WTC11 (cell line): ENCODE results near the gene SLC29A4. TPM values are rescaled to one million over a fixed set of nuclear protein-coding genes. Genes with fewer than 3 reads are reported as not detected.

Experiments used
- ATAC-seq: fragments of 200-7000 bp; cut with Tn5 transposase; 2 replicates; pipeline ENCODE4 v1.10.0; 2021; ENCODE audit warnings: mild to moderate bottlenecking, moderate library complexity
- CTCF ChIA-PET: fragments of 300-600 bp; sonication (Branson Sonifier 250); formaldehyde crosslinking; loops from one replicate; lab custom pipeline; 2021; ENCODE audit warnings: antibody characterized with exemption; lab: Charles Lee
- POLR2A ChIA-PET: fragments of 350-600 bp; sonication (Branson Sonifier 250); formaldehyde crosslinking; loops from one replicate; lab custom pipeline; 2021; ENCODE audit warnings: antibody characterized with exemption; lab: Charles Lee
- DNase-seq: peaks from one replicate; pipeline ENCODE4 v3.0.0; 2021; ENCODE audit warnings: low spot score
- H3K27ac Mint-ChIP-seq: 2 replicates; pipeline ENCODE4 v1.8.0; 2021; ENCODE audit warnings: mixed read lengths
- H3K27me3 Mint-ChIP-seq: 2 replicates; pipeline ENCODE4 v1.8.0; 2021; ENCODE audit warnings: low read depth, mild to moderate bottlenecking, moderate library complexity, mixed read lengths
- H3K36me3 Mint-ChIP-seq: 2 replicates; pipeline ENCODE4 v1.8.0; 2021; ENCODE audit warnings: mixed read lengths
- H3K4me1 Mint-ChIP-seq: 2 replicates; pipeline ENCODE4 v1.8.0; 2022; ENCODE audit warnings: mixed read lengths
- H3K4me3 Mint-ChIP-seq: 2 replicates; pipeline ENCODE4 v1.8.0; 2021; ENCODE audit warnings: mild to moderate bottlenecking, moderate library complexity, mixed read lengths
- H3K9me3 Mint-ChIP-seq: 2 replicates; pipeline ENCODE4 v1.8.0; 2021; ENCODE audit warnings: mixed read lengths
- ATF1 ChIP-seq: sonication (generic); formaldehyde crosslinking; IDR thresholded peaks from 2 replicates; pipeline ENCODE4 v1.8.1; 2023; ENCODE audit warnings: mild to moderate bottlenecking, moderate library complexity, missing genetic modification reagents
- ATF6 ChIP-seq: sonication (generic); formaldehyde crosslinking; IDR thresholded peaks from 2 replicates; pipeline ENCODE4 v1.8.1; 2023; ENCODE audit warnings: mild to moderate bottlenecking, missing genetic modification reagents
- CBFB ChIP-seq: sonication (generic); formaldehyde crosslinking; IDR thresholded peaks from 2 replicates; pipeline ENCODE4 v1.8.1; 2022; ENCODE audit warnings: mild to moderate bottlenecking, low read depth, missing genetic modification reagents
- CDX4 ChIP-seq: fragments of 250-450 bp; sonication (Bioruptor Pico); IDR thresholded peaks from 2 replicates; pipeline ENCODE4 v1.9.0; 2021; ENCODE audit warnings: moderate library complexity, mild to moderate bottlenecking, inconsistent platforms, borderline replicate concordance
- E2F4 ChIP-seq: sonication (generic); formaldehyde crosslinking; IDR thresholded peaks from 2 replicates; pipeline ENCODE4 v1.8.1; 2022; ENCODE audit warnings: low read depth, mild to moderate bottlenecking, moderate library complexity, missing genetic modification reagents, borderline replicate concordance
- ELF4 ChIP-seq: sonication (generic); formaldehyde crosslinking; IDR thresholded peaks from 2 replicates; pipeline ENCODE4 v1.8.1; 2022; ENCODE audit warnings: low read depth, mild to moderate bottlenecking, moderate library complexity, missing genetic modification reagents
- FOXJ3 ChIP-seq: sonication (generic); formaldehyde crosslinking; IDR thresholded peaks from 2 replicates; pipeline ENCODE4 v1.9.0; 2021; ENCODE audit warnings: missing genetic modification reagents, mild to moderate bottlenecking, borderline replicate concordance
- FOXK1 ChIP-seq: sonication (generic); formaldehyde crosslinking; IDR thresholded peaks from 2 replicates; pipeline ENCODE4 v1.8.0; 2022; ENCODE audit warnings: mild to moderate bottlenecking, moderate library complexity, missing genetic modification reagents
- FOXP4 ChIP-seq: sonication (generic); formaldehyde crosslinking; IDR thresholded peaks from 2 replicates; pipeline ENCODE4 v1.8.0; 2022; ENCODE audit warnings: mild to moderate bottlenecking, missing genetic modification reagents
- IRF2 ChIP-seq: sonication (generic); formaldehyde crosslinking; IDR thresholded peaks from 2 replicates; pipeline ENCODE4 v1.8.0; 2022; ENCODE audit warnings: low read depth, missing genetic modification reagents, borderline replicate concordance
- OVOL2 ChIP-seq: fragments of 250-450 bp; sonication (Bioruptor Pico); IDR thresholded peaks from 2 replicates; pipeline ENCODE4 v1.9.0; 2021; ENCODE audit warnings: mild to moderate bottlenecking, borderline replicate concordance
- PREB ChIP-seq: sonication (generic); formaldehyde crosslinking; IDR thresholded peaks from 2 replicates; pipeline ENCODE4 v1.8.1; 2022; ENCODE audit warnings: mild to moderate bottlenecking, missing genetic modification reagents, moderate library complexity, borderline replicate concordance
- PRRX2 ChIP-seq: fragments of 250-450 bp; sonication (Bioruptor Pico); IDR thresholded peaks from 2 replicates; pipeline ENCODE4 v1.8.0; 2021; ENCODE audit warnings: mild to moderate bottlenecking
- SMAD3 ChIP-seq: sonication (generic); formaldehyde crosslinking; IDR thresholded peaks from 2 replicates; pipeline ENCODE4 v1.8.0; 2022; ENCODE audit warnings: missing genetic modification reagents, mild to moderate bottlenecking, borderline replicate concordance
- SMAD4 ChIP-seq: sonication (generic); formaldehyde crosslinking; IDR thresholded peaks from 2 replicates; pipeline ENCODE4 v1.8.0; 2022; ENCODE audit warnings: mild to moderate bottlenecking, missing genetic modification reagents
- TEAD1 ChIP-seq: sonication (generic); formaldehyde crosslinking; IDR thresholded peaks from 2 replicates; pipeline ENCODE4 v1.8.0; 2022; ENCODE audit warnings: mild to moderate bottlenecking, missing genetic modification reagents
- TEAD4 ChIP-seq: sonication (generic); formaldehyde crosslinking; IDR thresholded peaks from 2 replicates; pipeline ENCODE4 v1.8.0; 2022; ENCODE audit warnings: mild to moderate bottlenecking, missing genetic modification reagents
- USF1 ChIP-seq: sonication (generic); formaldehyde crosslinking; IDR thresholded peaks from 2 replicates; pipeline ENCODE4 v1.8.0; 2022; ENCODE audit warnings: mild to moderate bottlenecking, missing genetic modification reagents
- USF2 ChIP-seq: sonication (generic); formaldehyde crosslinking; IDR thresholded peaks from 2 replicates; pipeline ENCODE4 v1.8.1; 2023; ENCODE audit warnings: mild to moderate bottlenecking, missing genetic modification reagents, moderate library complexity
- ZNF232 ChIP-seq: sonication (generic); formaldehyde crosslinking; IDR thresholded peaks from 2 replicates; pipeline ENCODE4 v1.8.0; 2022; ENCODE audit warnings: mild to moderate bottlenecking, missing genetic modification reagents
- ZNF281 ChIP-seq: sonication (generic); formaldehyde crosslinking; IDR thresholded peaks from 2 replicates; pipeline ENCODE4 v1.8.0; 2023; ENCODE audit warnings: mild to moderate bottlenecking, missing genetic modification reagents
- ZNF396 ChIP-seq: fragments of 250-450 bp; sonication (Bioruptor Pico); IDR thresholded peaks from 2 replicates; pipeline ENCODE4 v1.8.0; 2021; ENCODE audit warnings: mild to moderate bottlenecking, moderate library complexity, borderline replicate concordance
- total RNA-seq: library from RNA; stranded (reverse); gene quantifications from 3 replicates; pipeline ENCODE4 v1.2.3, GENCODE V29; 2021

SLC29A4 gene
- total RNA-seq, 1 experiment from 2014 or later, result 14.4 TPM

- TF ChIP-seq PREB (CRISPR knock-in tag) (no peak), ATF1 (no peak), USF2 (CRISPR knock-in tag) (no peak)
These were observed 57.2 kb downstream of the SLC29A4 start (continued) for GRCh38 chr7:5339955-5340354.

GRCh38 chr7:5342631-5343030 is 59.9 kb downstream of the SLC29A4 start:
- ATAC-seq (no peak), DNase-seq (no peak)
- Mint-ChIP-seq H3K4me3 (no peak overlapping the region), H3K4me1 (no peaks in the 10 kb centered on the region), H3K27me3 (no peaks in the 10 kb centered on the region; the same call in none of the 2 replicates), H3K9me3 (peaks cover 20% of the 10 kb centered on the region), H3K36me3 (peaks cover 29% of the 10 kb centered on the region), H3K27ac (no peak overlapping the region)
- POLR2A ChIA-PET, result interaction anchor here (0.7 kb wide), 1 partner anchor 277 kb away, joined by 3 read pairs; no protein-coding TSS in a partner anchor
- TF ChIP-seq OVOL2 (CRISPR knock-in tag) (no peak), ATF6 (no peak), TEAD4 (CRISPR knock-in tag) (no peak), CBFB (CRISPR knock-in tag) (no peak), ZNF232 (CRISPR knock-in tag) (no peak), FOXP4 (CRISPR knock-in tag) (no peak), FOXK1 (CRISPR knock-in tag) (no peak), ATF1 (no peak), ZNF396 (CRISPR knock-in tag) (no peak), IRF2 (no peak), CDX4 (no peak), E2F4 (CRISPR knock-in tag) (no peak), PRRX2 (CRISPR knock-in tag) (no peak), SMAD4 (CRISPR knock-in tag) (no peak), FOXJ3 (no peak), SMAD3 (no peak), USF1 (CRISPR knock-in tag) (no peak), ZNF281 (no peak), ELF4 (CRISPR knock-in tag) (no peak), TEAD1 (CRISPR knock-in tag) (no peak)
- CTCF ChIA-PET, result interaction anchor here (0.6 kb wide), 1 partner anchor 479 kb away, joined by 4 read pairs; no protein-coding TSS in a partner anchor
